HG03039 (cell line): Measurements from ENCODE around the gene FRY.

Source experiments
- ATAC-seq: cut with Tn5 transposase; IDR thresholded peaks from one replicate; pipeline ENCODE4 v1.9.1; 2021; ENCODE audit warnings: mild to moderate bottlenecking, moderate library complexity; ENCODE audit not compliant: unreplicated experiment

Gene FRY

GRCh38 chr13:32165796-32166195 lies 134.2 kb downstream of the FRY start:
- ATAC-seq = no peak

DNA sequence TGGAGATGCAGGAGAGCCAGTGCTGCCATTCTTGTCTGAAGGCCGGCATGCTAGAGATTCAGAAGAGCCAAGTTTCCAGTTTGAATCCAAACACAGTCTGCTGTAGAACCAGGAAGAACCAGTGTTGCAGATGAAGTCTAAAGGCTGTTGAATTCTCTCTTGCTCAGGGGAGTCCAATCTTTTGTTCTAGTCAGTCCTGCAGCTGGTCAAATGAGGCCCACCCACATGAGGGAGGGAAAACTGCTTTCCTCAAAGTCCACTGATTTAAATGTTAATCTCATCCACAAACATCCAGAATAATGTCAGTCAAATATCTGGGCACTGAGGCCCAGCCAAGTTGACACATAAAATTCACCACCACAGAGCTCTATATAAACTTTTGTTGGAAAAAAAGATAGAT lies 136.6 kb downstream of the FRY start:
- ATAC-seq = no peak

DNA sequence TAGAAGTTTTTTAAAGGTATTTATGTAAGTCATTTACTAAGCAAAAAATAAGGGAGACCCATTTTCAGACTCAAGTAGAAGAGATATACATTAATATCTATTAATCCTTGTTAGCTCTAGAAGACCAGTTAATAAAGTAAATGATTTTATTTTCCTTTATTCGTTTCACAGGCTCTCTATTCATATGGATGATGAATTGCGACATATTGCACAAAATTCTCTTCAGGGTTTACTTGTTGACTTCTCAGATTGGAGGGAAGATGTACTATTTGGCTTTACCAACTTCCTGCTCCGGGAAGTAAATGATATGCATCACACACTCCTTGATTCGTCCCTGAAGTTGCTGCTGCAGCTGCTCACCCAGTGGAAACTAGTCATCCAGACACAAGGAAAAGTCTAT lies 139.3 kb downstream of the FRY start:
- no peak for ATAC-seq

GRCh38 chr13:32173881-32174280 lies 142.3 kb downstream of the FRY start:
- ATAC-seq = no peak

DNA sequence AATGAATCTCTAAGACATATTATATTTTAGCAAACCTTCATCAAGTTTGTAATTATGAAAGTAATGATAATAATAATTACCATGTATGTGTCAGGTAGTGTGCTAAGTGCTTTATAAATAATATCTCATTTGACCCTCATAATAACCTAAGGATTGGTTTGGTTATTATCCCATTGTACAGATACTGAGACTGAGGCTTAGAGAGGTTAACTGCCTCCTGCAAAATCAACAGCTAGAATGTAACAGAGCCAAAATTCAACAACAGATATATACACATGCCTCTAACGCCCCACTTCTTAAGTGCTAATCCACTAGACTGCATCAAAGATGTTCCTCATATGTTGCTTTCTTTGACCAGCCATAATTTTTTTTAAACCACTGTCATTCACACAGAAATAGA lies 142.8 kb downstream of the FRY start:
- ATAC-seq = no peak

DNA sequence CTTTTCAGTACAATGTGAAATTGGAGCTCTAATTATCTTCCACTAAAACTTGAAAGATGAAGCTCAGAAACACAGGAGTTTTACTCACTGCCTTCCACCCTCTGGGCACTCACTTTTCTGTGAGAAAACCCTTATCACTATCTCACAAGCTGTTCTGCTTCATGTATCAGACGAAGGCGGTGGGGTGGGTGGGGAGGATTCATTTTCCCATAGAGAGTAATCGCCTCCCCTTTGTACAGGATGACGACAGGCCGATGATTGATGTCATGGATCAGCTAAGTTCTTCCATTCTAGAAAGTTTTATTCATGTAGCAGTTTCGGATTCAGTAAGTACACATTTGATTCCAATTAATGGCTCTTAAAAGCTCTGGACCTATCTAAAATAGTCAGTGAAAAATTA lies 143.7 kb downstream of the FRY start:
- no peak for ATAC-seq

DNA sequence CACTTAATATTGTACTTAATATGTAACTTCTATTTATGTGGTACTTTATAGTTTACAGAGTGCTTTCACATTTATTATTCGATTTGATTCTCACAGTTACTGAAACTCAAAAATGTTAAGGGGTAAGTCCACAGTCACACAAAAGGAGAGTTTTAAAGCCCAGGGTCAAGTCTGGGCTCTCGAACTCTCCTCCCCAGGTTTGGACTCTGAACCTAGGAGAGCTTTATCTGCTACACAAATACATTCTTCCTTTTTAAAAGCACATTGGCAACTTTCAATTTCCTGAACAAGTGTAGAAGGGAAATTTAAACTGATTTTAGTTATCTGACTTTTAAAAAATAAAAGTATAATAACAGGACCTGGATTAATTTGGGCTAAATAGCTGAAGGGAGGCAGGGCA lies 144.4 kb downstream of the FRY start:
- no peak for ATAC-seq

DNA sequence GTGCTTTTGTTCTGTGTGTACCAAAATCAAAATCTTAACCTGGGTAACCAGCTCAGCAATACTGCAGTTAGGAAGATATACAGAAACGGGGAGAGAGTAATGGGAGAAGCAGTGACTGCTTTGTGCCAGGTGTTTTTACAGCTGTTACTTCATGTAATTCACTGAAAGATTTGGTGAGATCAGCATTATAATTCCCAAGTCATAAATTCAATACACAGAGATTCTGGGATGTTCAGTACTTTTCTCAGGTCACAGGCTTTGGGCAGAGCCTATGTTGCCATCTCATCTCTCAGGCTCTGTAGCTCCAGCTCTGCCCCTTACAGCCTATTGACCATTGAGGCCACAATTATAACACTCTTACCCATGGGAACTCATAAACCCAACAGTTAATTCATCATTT lies 145.1 kb downstream of the FRY start:
- ATAC-seq = no peak

DNA sequence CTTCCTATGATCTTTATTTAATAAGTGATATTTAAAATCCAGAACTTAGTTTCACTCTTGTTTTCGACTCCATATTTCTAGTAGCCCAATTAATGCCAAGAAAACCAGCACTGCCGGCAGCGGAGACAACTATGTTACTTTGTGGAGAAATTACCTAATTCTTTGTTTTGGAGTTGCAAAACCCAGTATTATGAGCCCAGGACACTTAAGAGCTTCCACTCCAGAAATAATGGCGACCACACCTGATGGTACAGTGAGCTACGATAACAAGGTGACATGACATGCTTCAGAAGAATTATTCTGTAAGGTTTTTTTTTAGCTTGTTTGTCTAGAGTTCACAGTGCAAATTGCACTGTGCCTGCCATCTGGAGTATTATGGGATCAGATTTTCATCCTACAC lies 147.2 kb downstream of the FRY start:
- no peak for ATAC-seq

GRCh38 chr13:32179708-32180107 lies 148.1 kb downstream of the FRY start:
- no peak for ATAC-seq

- ATAC-seq = no peak
These were observed 156.1 kb downstream of the FRY start for GRCh38 chr13:32187651-32188050.

GRCh38 chr13:32191452-32191998 lies 160.0 kb downstream of the FRY start:
- no peak for ATAC-seq

- ATAC-seq = no peak
These were observed 164.1 kb downstream of the FRY start for GRCh38 chr13:32195713-32196112.

GRCh38 chr13:32199168-32199567 lies 167.6 kb downstream of the FRY start:
- no peak for ATAC-seq

DNA sequence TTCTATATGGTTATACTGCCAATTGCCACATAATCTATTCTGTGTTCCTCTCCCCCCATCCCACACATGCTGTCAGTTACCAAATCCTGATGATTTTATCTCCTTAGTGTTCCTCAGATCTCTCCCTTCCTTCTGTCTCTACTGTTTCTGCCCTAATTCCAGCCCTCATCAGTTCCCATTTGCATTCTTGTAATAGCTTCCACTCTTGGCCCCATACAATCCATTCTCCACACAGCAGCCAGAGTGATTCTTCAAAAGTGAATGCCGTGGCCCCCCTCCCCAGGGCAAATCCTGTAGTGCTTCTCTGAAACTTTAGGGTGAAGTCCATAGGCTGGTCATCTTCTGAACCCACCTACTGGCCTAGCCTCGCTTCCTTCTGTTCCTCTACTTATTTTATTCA lies 169.2 kb downstream of the FRY start:
- ATAC-seq = no peak

- no peak for ATAC-seq
These were observed 170.2 kb downstream of the FRY start for GRCh38 chr13:32201809-32202208.

GRCh38 chr13:32202268-32202667 lies 170.7 kb downstream of the FRY start:
- ATAC-seq = no peak

- ATAC-seq = no peak
These were observed 171.6 kb downstream of the FRY start for GRCh38 chr13:32203221-32203620.

DNA sequence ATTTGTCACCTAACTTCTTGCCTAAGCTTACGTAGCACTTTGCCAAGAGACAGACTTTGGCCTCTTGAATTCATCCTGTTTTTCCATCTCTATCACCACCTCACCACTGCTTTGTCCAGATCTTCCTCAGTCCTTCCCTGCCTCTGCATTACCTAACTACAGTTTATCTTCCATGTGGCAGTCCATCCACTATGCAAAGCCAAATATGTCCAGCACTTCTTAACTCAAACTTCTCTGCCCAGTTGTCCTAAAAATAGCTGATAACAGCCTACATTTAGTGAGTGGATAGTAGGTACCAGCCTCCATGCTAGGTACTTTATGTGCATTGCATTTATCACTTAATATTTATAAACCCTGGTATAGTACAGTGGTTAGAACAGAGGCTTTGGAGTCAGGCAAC lies 172.2 kb downstream of the FRY start:
- ATAC-seq = no peak

- no peak for ATAC-seq
These were observed 174.0 kb downstream of the FRY start for GRCh38 chr13:32205431-32206096.

- no peak for ATAC-seq
These were observed 174.6 kb downstream of the FRY start for GRCh38 chr13:32206097-32206740.

DNA sequence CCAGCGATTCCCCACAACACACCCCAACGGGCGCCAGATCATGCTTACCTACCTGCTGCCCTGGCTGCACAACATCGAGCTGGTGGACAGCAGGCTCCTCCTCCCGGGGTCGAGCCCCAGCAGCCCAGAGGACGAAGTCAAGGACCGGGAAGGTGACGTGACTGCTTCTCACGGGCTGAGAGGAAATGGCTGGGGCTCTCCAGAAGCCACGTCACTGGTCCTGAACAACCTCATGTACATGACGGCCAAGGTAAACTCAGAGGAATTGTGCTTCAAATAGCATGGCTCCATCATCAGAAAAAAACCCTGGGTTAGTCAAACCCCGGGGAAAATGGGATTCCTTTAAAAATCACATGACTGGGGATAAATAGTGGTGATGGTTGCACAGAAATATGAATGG lies 177.3 kb downstream of the FRY start:
- no peak for ATAC-seq

- no peak for ATAC-seq
These were observed 178.1 kb downstream of the FRY start for GRCh38 chr13:32209652-32210051.
